Endodermal cell (in vitro differentiated cells): ENCODE measurements around the gene CNIH2. TPM values are rescaled to one million over a fixed set of nuclear protein-coding genes. Genes with fewer than 3 reads are reported as not detected.

ENCODE experiments used
- DNase-seq: peaks from one replicate; pipeline ENCODE4 v3.0.0-alpha.2; 2017
- H3K27ac ChIP-seq: 2 replicates; pipeline ENCODE4 v1.5.1; 2013; ENCODE audit warnings: mild to moderate bottlenecking, low read depth, low read length, moderate library complexity
- H3K27me3 ChIP-seq: 2 replicates; pipeline ENCODE4 v1.6.1; 2013; ENCODE audit warnings: mild to moderate bottlenecking, low read length, moderate library complexity; ENCODE audit not compliant: insufficient read depth, control insufficient read depth, poor library complexity, severe bottlenecking
- H3K36me3 ChIP-seq: 2 replicates; pipeline ENCODE4 v1.7.0; 2013; ENCODE audit warnings: mild to moderate bottlenecking, low read length, moderate library complexity; ENCODE audit not compliant: control insufficient read depth, insufficient read depth
- H3K4me1 ChIP-seq: one replicate; pipeline ENCODE4 v1.7.0; 2013; ENCODE audit warnings: low read length; ENCODE audit not compliant: control insufficient read depth, insufficient read depth
- H3K4me3 ChIP-seq: 2 replicates; pipeline ENCODE4 v1.5.1; 2013; ENCODE audit warnings: mild to moderate bottlenecking, low read length, moderate library complexity
- H3K9ac ChIP-seq: 2 replicates; pipeline ENCODE4 v1.6.1; 2013; ENCODE audit warnings: mild to moderate bottlenecking, low read length, moderate library complexity; ENCODE audit not compliant: poor library complexity, severe bottlenecking; ENCODE audit errors: extremely low read depth
- H3K9me3 ChIP-seq: 2 replicates; pipeline ENCODE4 v1.6.1; 2013; ENCODE audit warnings: mild to moderate bottlenecking, low read length, moderate library complexity; ENCODE audit not compliant: control insufficient read depth
- H3K27ac Mint-ChIP-seq: 2 replicates; pipeline ENCODE4 v1.8.0; 2020; ENCODE audit warnings: mixed read lengths
- H3K27me3 Mint-ChIP-seq: 2 replicates; pipeline ENCODE4 v1.8.0; 2021; ENCODE audit warnings: mild to moderate bottlenecking, mixed read lengths; ENCODE audit not compliant: insufficient read depth
- H3K36me3 Mint-ChIP-seq: 2 replicates; pipeline ENCODE4 v1.8.0; 2020; ENCODE audit warnings: low read depth, mixed read lengths
- H3K4me1 Mint-ChIP-seq: 2 replicates; pipeline ENCODE4 v1.8.0; 2020; ENCODE audit warnings: mixed read lengths
- H3K4me3 Mint-ChIP-seq: 2 replicates; pipeline ENCODE4 v1.8.0; 2020; ENCODE audit warnings: mild to moderate bottlenecking, moderate library complexity, mixed read lengths
- H3K9me3 Mint-ChIP-seq: 2 replicates; pipeline ENCODE4 v1.8.0; 2020; ENCODE audit warnings: mild to moderate bottlenecking, mixed read lengths
- WGBS, 2 experiments: methylation state at CpG; one replicate each; pipeline versions ENCODE4 v1.1.5 to v1.1.7; 2013; ENCODE audit warnings: missing lambda C conversion rate in 2 of 2, mixed read lengths in 1 of 2; ENCODE audit not compliant: insufficient coverage in 1 of 2, insufficient read length in 1 of 2; 5-methylcytosine and 5-hydroxymethylcytosine counted together
- total RNA-seq, 2 donors: library from RNA; stranded (reverse); fragmentation: NEBNext Ultra II Directional in 1 of 2; extraction: Animal tissue kit (Norgen Biotek cat#: 25700) in 1 of 2; gene quantifications; 2 replicates in 1 of 2; 3 replicates in 1 of 2; pipeline ENCODE4 v1.2.1, GENCODE V29; 2021
- TF ChIP-seq, protein P1 (sequence below): fragments of 200-600 bp; sonication (generic); conservative IDR thresholded peaks from 2 replicates; pipeline ENCODE4 v1.5.0; 2021; ENCODE audit warnings: antibody characterized with exemption, mild to moderate bottlenecking

The CNIH2 gene
- total RNA-seq, 2 donors from 2014 or later: 3.5 to 3.8 TPM

GRCh38 chr11:66332371-66333219 lies 54.6 kb downstream of the CNIH2 start:
- Histone ChIP-seq H3K27ac (no peak overlapping the region), H3K9me3 (no peaks in the 10 kb centered on the region), H3K9ac (no peak overlapping the region), H3K36me3 (no peaks in the 10 kb centered on the region), H3K4me1 (peaks cover 13% of the 10 kb centered on the region), H3K4me3 (no peak overlapping the region), H3K27me3 (no peaks in the 10 kb centered on the region)
- no peak for DNase-seq
- 80 to 90% methylated on average over 5 to 18 of the region's 18 CpGs for WGBS, 2 experiments
- H3K27ac Mint-ChIP-seq: no peak overlapping the region
- peaks cover 6% of the 10 kb centered on the region for H3K36me3 Mint-ChIP-seq
- H3K4me1 Mint-ChIP-seq: peaks cover 12% of the 10 kb centered on the region
- H3K9me3 Mint-ChIP-seq: no peaks in the 10 kb centered on the region
- TF ChIP-seq, protein P1, sequence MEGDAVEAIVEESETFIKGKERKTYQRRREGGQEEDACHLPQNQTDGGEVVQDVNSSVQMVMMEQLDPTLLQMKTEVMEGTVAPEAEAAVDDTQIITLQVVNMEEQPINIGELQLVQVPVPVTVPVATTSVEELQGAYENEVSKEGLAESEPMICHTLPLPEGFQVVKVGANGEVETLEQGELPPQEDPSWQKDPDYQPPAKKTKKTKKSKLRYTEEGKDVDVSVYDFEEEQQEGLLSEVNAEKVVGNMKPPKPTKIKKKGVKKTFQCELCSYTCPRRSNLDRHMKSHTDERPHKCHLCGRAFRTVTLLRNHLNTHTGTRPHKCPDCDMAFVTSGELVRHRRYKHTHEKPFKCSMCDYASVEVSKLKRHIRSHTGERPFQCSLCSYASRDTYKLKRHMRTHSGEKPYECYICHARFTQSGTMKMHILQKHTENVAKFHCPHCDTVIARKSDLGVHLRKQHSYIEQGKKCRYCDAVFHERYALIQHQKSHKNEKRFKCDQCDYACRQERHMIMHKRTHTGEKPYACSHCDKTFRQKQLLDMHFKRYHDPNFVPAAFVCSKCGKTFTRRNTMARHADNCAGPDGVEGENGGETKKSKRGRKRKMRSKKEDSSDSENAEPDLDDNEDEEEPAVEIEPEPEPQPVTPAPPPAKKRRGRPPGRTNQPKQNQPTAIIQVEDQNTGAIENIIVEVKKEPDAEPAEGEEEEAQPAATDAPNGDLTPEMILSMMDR: no peak
- H3K4me3 Mint-ChIP-seq: no peak overlapping the region
- peaks cover 11% of the 10 kb centered on the region for H3K27me3 Mint-ChIP-seq

- TF ChIP-seq, protein P1: no peak
- DNase-seq: no peak
- H3K4me3 Mint-ChIP-seq: no peak overlapping the region
- H3K36me3 Mint-ChIP-seq: peaks cover 6% of the 10 kb centered on the region
- H3K27ac Mint-ChIP-seq: no peak overlapping the region
- Histone ChIP-seq H3K9me3 (no peaks in the 10 kb centered on the region), H3K27me3 (no peaks in the 10 kb centered on the region), H3K9ac (no peak overlapping the region), H3K4me3 (no peak overlapping the region), H3K36me3 (no peaks in the 10 kb centered on the region), H3K27ac (no peak overlapping the region), H3K4me1 (peaks cover 13% of the 10 kb centered on the region)
- 91 to 92% methylated on average over 13 to 19 of the region's 19 CpGs for WGBS, 2 experiments
- peaks cover 6% of the 10 kb centered on the region for H3K27me3 Mint-ChIP-seq
- no peaks in the 10 kb centered on the region for H3K9me3 Mint-ChIP-seq
- H3K4me1 Mint-ChIP-seq: peaks cover 12% of the 10 kb centered on the region
These were observed 55.4 kb downstream of the CNIH2 start for GRCh38 chr11:66333220-66333877.

Other genes starting within 250 kb of the CNIH2 start
- gene GAL3ST3, start 229.0 kb upstream of the CNIH2 start, total RNA-seq: 10 to 100 TPM in 1 of 2 donors, 1 to 10 TPM in 1; 7.4 to 11.2 TPM
- 100 to 1,000 TPM; 209 to 254 TPM for gene SF3B2, start 225.8 kb upstream of the CNIH2 start, total RNA-seq
- 10 to 100 TPM; 67.0 to 67.1 TPM for gene PACS1, start 207.9 kb upstream of the CNIH2 start, total RNA-seq
- 10 to 100 TPM; 52.0 to 69.2 TPM for gene KLC2, start 20.5 kb upstream of the CNIH2 start, total RNA-seq
- gene RAB1B, start 9.5 kb upstream of the CNIH2 start, total RNA-seq: 100 to 1,000 TPM; 122 to 126 TPM
- 10 to 100 TPM; 70.6 to 80.1 TPM for gene YIF1A, start 11.0 kb downstream of the CNIH2 start, total RNA-seq
- under 1 TPM in 1 of 2 donors, not detected in 1; 0.20 TPM for gene TMEM151A, start 13.7 kb downstream of the CNIH2 start, total RNA-seq
- gene CD248, start 38.9 kb downstream of the CNIH2 start, total RNA-seq: under 1 TPM; 0.33 to 0.40 TPM
- gene RIN1, start 58.3 kb downstream of the CNIH2 start, total RNA-seq: 1 to 10 TPM; 2.2 to 2.6 TPM
- gene BRMS1, start 66.9 kb downstream of the CNIH2 start, total RNA-seq: 10 to 100 TPM; 38.7 to 40.3 TPM
- 10 to 100 TPM; 29.4 to 45.7 TPM for gene B4GAT1, start 69.5 kb downstream of the CNIH2 start, total RNA-seq
- 10 to 100 TPM; 30.8 to 32.4 TPM for gene SLC29A2, start 93.6 kb downstream of the CNIH2 start, total RNA-seq
- gene NPAS4, start 142.9 kb downstream of the CNIH2 start, total RNA-seq: not detected
- gene MRPL11, start 160.7 kb downstream of the CNIH2 start, total RNA-seq: 100 to 1,000 TPM in 1 of 2 donors, 10 to 100 TPM in 1; 84.5 to 111 TPM
- gene PELI3, start 188.7 kb downstream of the CNIH2 start, total RNA-seq: 10 to 100 TPM in 1 of 2 donors, 1 to 10 TPM in 1; 9.0 to 12.4 TPM
- 10 to 100 TPM; 84.8 to 86.3 TPM for gene DPP3, start 202.3 kb downstream of the CNIH2 start, total RNA-seq
- 10 to 100 TPM; 52.4 to 67.3 TPM for gene BBS1, start 232.5 kb downstream of the CNIH2 start, total RNA-seq